Measurements from ENCODE around the gene IRF6. TPM values are rescaled to one million over a fixed set of nuclear protein-coding genes. Genes with fewer than 3 reads are reported as not detected.
A peak's percentile ranks its signal among the peaks of the same experiment; 100 is the strongest.

Gene IRF6
- total and polyA plus RNA-seq, 2 donors (not counting 1 experiment from before 2014, with no cell fraction given): 0.18 to 1.1 TPM

GRCh38 chr1:209747580-209748262 lies 58.2 kb downstream of the IRF6 start:
- Histone ChIP-seq H4K20me1 (ENCODE audit: control insufficient read depth, insufficient read depth, low read length, poor library complexity, severe bottlenecking) (no peaks in the 10 kb centered on the region), H3K36me3 (replicated peaks in 1 of 2; ENCODE audit: control extremely low read depth in 1 of 2, control insufficient read depth in 1 of 2, extremely low read depth in 1 of 2, insufficient read depth in 2 of 2, low read length in 1 of 2) (no peaks in the 10 kb centered on the region), H2AFZ (ENCODE audit: insufficient read depth, low read depth, low read length, poor library complexity, severe bottlenecking) (peak overlapping the region; percentile 86), H3K9me3 (ENCODE audit: control extremely low read depth in 1 of 3, control insufficient read depth in 2 of 3, insufficient read depth in 1 of 3, low read length in 2 of 3) (no peaks in the 10 kb centered on the region), H3K79me2 (ENCODE audit: control insufficient read depth, insufficient read depth, low read length) (no peaks in the 10 kb centered on the region), H3K4me1 (ENCODE audit: control insufficient read depth in 2 of 2, insufficient read depth in 2 of 2, low read length in 2 of 2) (peaks cover 29 to 33% of the 10 kb centered on the region in 2 donors), H3K4me2 (replicated peaks; ENCODE audit: low read depth, low read length, poor library complexity, severe bottlenecking) (peak overlapping the region; percentile 81), H3K27me3 (replicated peaks in 1 of 4; ENCODE audit: control extremely low read depth in 1 of 4, control insufficient read depth in 3 of 4, insufficient read depth in 4 of 4, low read length in 3 of 4) (no peaks in the 10 kb centered on the region), H3K4me3 (ENCODE audit: control extremely low read depth in 1 of 5, extremely low read depth in 1 of 5, insufficient read depth in 1 of 5, low read depth in 2 of 5, low read length in 4 of 5) (peak overlapping the region in 4 of 5 experiments; percentile 37 to 56 (median 52)), H3K27ac (ENCODE audit: low read length in 2 of 2) (peak overlapping the region; percentile 44 to 50), H3K9ac (ENCODE audit: low read length) (peak overlapping the region; percentile 57)
- Mint-ChIP-seq H3K4me3 (peak overlapping the region; percentile 84), H3K27ac (peak overlapping the region; percentile 75), H3K9me3 (ENCODE audit: insufficient read depth) (no peaks in the 10 kb centered on the region), H3K4me1 (peaks cover 35% of the 10 kb centered on the region), H3K27me3 (no peaks in the 10 kb centered on the region)
- POLR2A ChIA-PET: no interaction called here
- DNase-seq: peak; percentile 88
- peak; percentile 98 for ATAC-seq (ENCODE audit: low read depth)
- TF ChIP-seq CTCF (IDR thresholded peaks at IDR 0.05) (peak; percentile 98), EZH2 (IDR thresholded peaks at IDR 0.05; ENCODE audit: borderline replicate concordance, insufficient read depth, low read depth, low read length, poor library complexity, severe bottlenecking) (no peak)
- intact Hi-C loops (cut with micrococcal nuclease): loop anchor here (1.0 to 5.0 kb wide), 6 partner anchors 9 to 580 kb away; partner anchors contain the start of genes C1orf74, HHAT and TRAF3IP3
- CTCF ChIA-PET: interaction anchor here (0.7 to 3.2 kb wide), 25 partner anchors 9 to 1534 kb away, joined by 3 to 48 read pairs (median 5); partner anchors contain the start of genes C1orf74, TRAF3IP3 and UTP25
- WGBS (ENCODE audit: insufficient coverage): 13% methylated on average over 37 of the region's 37 CpGs

All from B cell (primary cell).